ENCODE data around the gene SOX12. TPM values are rescaled to one million over a fixed set of nuclear protein-coding genes. Genes with fewer than 3 reads are reported as not detected.

SOX12 gene
- total RNA-seq, 1 experiment from 2014 or later: 41.0 TPM

DNA sequence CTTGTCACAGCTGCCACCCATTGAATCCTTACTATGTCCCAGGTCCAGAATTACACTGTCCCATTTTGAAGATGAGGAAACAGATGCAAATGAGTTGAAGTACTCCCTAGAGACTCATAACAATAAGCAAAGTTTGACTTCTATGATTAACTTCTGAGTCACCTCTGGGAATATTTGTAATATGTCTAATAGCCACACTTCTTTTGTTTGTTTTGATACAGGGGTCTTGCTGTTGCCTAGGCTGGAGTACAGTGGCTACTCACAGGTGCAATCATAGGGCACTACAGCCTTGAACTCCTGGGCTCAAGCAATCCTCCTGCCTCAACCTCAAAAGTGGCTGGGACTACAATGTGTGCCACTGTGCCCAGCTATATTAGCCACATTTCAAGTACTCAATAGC is 11.4 kb upstream of the SOX12 start:
- intact Hi-C loops (cut with micrococcal nuclease; ENCODE audit: unreplicated experiment): no loop called here

GRCh38 chr20:316316-317068 is 8.9 kb upstream of the SOX12 start:
- CTCF ChIA-PET: no interaction called here
- H3K27me3 ChIP-seq (replicated peaks; ENCODE audit: insufficient read depth, low read depth, low read length, poor library complexity): no peaks in the 10 kb centered on the region
- no TSS peak for BruUV-seq (replicated peaks)
- POLR2A ChIA-PET (ENCODE audit: low non-redundant PET): no interaction called here
- no peaks in the 10 kb centered on the region for H3K36me3 ChIP-seq (ENCODE audit: insufficient read depth, low read length, poor library complexity, severe bottlenecking)
- peaks cover 5% of the 10 kb centered on the region for H3K4me1 ChIP-seq (ENCODE audit: insufficient read depth, low read length, poor library complexity, severe bottlenecking)
- H3K4me3 ChIP-seq (ENCODE audit: low read depth, low read length, poor library complexity, severe bottlenecking): no peak overlapping the region
- no peak for DNase-seq (ENCODE audit: low spot score)
- H3K9me3 ChIP-seq (ENCODE audit: low read depth, low read length, poor library complexity, severe bottlenecking): no peaks in the 10 kb centered on the region
- no peak for TF ChIP-seq EZH2 (IDR thresholded peaks at IDR 0.05; ENCODE audit: borderline replicate concordance, low read depth, low read length, poor library complexity, severe bottlenecking)
- TF ChIP-seq, protein P1, sequence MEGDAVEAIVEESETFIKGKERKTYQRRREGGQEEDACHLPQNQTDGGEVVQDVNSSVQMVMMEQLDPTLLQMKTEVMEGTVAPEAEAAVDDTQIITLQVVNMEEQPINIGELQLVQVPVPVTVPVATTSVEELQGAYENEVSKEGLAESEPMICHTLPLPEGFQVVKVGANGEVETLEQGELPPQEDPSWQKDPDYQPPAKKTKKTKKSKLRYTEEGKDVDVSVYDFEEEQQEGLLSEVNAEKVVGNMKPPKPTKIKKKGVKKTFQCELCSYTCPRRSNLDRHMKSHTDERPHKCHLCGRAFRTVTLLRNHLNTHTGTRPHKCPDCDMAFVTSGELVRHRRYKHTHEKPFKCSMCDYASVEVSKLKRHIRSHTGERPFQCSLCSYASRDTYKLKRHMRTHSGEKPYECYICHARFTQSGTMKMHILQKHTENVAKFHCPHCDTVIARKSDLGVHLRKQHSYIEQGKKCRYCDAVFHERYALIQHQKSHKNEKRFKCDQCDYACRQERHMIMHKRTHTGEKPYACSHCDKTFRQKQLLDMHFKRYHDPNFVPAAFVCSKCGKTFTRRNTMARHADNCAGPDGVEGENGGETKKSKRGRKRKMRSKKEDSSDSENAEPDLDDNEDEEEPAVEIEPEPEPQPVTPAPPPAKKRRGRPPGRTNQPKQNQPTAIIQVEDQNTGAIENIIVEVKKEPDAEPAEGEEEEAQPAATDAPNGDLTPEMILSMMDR (conservative IDR thresholded peaks at IDR 0.05; ENCODE audit: low read depth, low read length): no peak
- H3K27ac ChIP-seq (ENCODE audit: low read depth, low read length, poor library complexity, severe bottlenecking): no peak overlapping the region
- intact Hi-C loops (cut with micrococcal nuclease; ENCODE audit: unreplicated experiment): no loop called here

More for the DNA sequence above, 11.4 kb upstream of the SOX12 start:
- ChIA-PET CTCF (no interaction called here), POLR2A (ENCODE audit: low non-redundant PET) (interaction anchor here (0.6 kb wide), 1 partner anchor 8 kb away, joined by 7 read pairs; no protein-coding TSS in a partner anchor)
- no peak for DNase-seq (ENCODE audit: low spot score)
- no peaks in the 10 kb centered on the region for H3K9me3 ChIP-seq (ENCODE audit: low read depth, low read length, poor library complexity, severe bottlenecking)
- no peak overlapping the region for H3K4me3 ChIP-seq (ENCODE audit: low read depth, low read length, poor library complexity, severe bottlenecking)
- no TSS peak for BruUV-seq (replicated peaks)
- no peak for TF ChIP-seq EZH2 (IDR thresholded peaks at IDR 0.05; ENCODE audit: borderline replicate concordance, low read depth, low read length, poor library complexity, severe bottlenecking)
- TF ChIP-seq, protein P1 (conservative IDR thresholded peaks at IDR 0.05; ENCODE audit: low read depth, low read length): no peak
- H3K27me3 ChIP-seq (replicated peaks; ENCODE audit: insufficient read depth, low read depth, low read length, poor library complexity): no peaks in the 10 kb centered on the region
- peaks cover 21% of the 10 kb centered on the region for H3K4me1 ChIP-seq (ENCODE audit: insufficient read depth, low read length, poor library complexity, severe bottlenecking)
- H3K36me3 ChIP-seq (ENCODE audit: insufficient read depth, low read length, poor library complexity, severe bottlenecking): no peaks in the 10 kb centered on the region
- H3K27ac ChIP-seq (ENCODE audit: low read depth, low read length, poor library complexity, severe bottlenecking): peak overlapping the region; percentile 13

GRCh38 chr20:324177-325044 is 941 bp upstream of the SOX12 start:
- intact Hi-C loops (cut with micrococcal nuclease; ENCODE audit: unreplicated experiment): loop anchor here (1.0 kb wide), 1 partner anchor 14 kb away; no protein-coding TSS in a partner anchor
- H3K4me1 ChIP-seq (ENCODE audit: insufficient read depth, low read length, poor library complexity, severe bottlenecking): peaks cover 16% of the 10 kb centered on the region
- H3K36me3 ChIP-seq (ENCODE audit: insufficient read depth, low read length, poor library complexity, severe bottlenecking): peaks cover 12% of the 10 kb centered on the region
- no peak for TF ChIP-seq EZH2 (IDR thresholded peaks at IDR 0.05; ENCODE audit: borderline replicate concordance, low read depth, low read length, poor library complexity, severe bottlenecking)
- TF ChIP-seq, protein P1 (conservative IDR thresholded peaks at IDR 0.05; ENCODE audit: low read depth, low read length): peak; percentile 31; the same call in 1 of the 2 replicates
- CTCF ChIA-PET: interaction anchor here (1.5 kb wide), 1 partner anchor 14 kb away, joined by 4 read pairs; no protein-coding TSS in a partner anchor
- POLR2A ChIA-PET (ENCODE audit: low non-redundant PET): interaction anchor here (0.6 kb wide), 1 partner anchor 139 kb away, joined by 6 read pairs; no protein-coding TSS in a partner anchor
- DNase-seq (ENCODE audit: low spot score): peak; percentile 93
- TSS peak; percentile 95 for BruUV-seq (replicated peaks)
- peak overlapping the region; percentile 88 for H3K4me3 ChIP-seq (ENCODE audit: low read depth, low read length, poor library complexity, severe bottlenecking)
- H3K9me3 ChIP-seq (ENCODE audit: low read depth, low read length, poor library complexity, severe bottlenecking): no peaks in the 10 kb centered on the region
- H3K27ac ChIP-seq (ENCODE audit: low read depth, low read length, poor library complexity, severe bottlenecking): peak overlapping the region; percentile 79
- H3K27me3 ChIP-seq (replicated peaks; ENCODE audit: insufficient read depth, low read depth, low read length, poor library complexity): no peaks in the 10 kb centered on the region

All from A673 (cell line).